Measurements from ENCODE around the gene FYB1.

GRCh38 chr5:39156082-39156481 lies 63.3 kb downstream of the FYB1 start:
- TF ChIP-seq CTCF (IDR thresholded peaks at IDR 0.05; ENCODE audit: poor library complexity), result no peak
- no peak for TF ChIP-seq EZH2 (IDR thresholded peaks at IDR 0.05; ENCODE audit: borderline replicate concordance)
- TF ChIP-seq EZH2phosphoT487 (IDR thresholded peaks at IDR 0.05; ENCODE audit: low read depth, severe bottlenecking, unreplicated experiment), result no peak
